A172 (cell line): ENCODE measurements around the gene FARP2. TPM values are rescaled to one million over a fixed set of nuclear protein-coding genes. Genes with fewer than 3 reads are reported as not detected.

Experiments used
- DNase-seq: peaks from one replicate; pipeline ENCODE4 v3.0.0-alpha.2; 2015; ENCODE audit warnings: low spot score
- total RNA-seq: library from RNA; depleted of rRNA; stranded (reverse); fragments of >200 nt; shearing (Covaris generic); gene quantifications from 2 replicates; pipeline ENCODE4 v1.2.3, GENCODE V29; 2014

The FARP2 gene
- total RNA-seq, 1 experiment from 2014 or later = 47.3 TPM

DNA sequence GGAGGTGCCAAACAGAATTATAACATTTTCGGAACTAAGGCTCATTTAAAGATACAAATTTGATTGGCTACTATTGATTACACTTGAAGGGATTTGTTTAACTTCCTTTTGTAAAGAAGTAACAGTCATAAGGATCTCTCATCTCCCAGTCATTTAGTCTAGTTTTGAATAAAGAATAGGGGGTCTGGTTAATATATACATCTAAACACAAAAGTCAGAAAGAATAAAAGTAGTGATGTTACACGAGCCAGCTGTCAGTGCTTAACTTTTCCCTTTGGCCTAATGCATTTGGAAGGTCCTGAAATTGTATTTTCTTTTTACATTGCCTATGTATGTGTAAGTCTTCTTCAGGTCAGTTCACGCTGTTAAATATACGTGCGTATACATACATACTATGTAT is 32.3 kb upstream of the FARP2 start:
- DNase-seq = no peak

DNA sequence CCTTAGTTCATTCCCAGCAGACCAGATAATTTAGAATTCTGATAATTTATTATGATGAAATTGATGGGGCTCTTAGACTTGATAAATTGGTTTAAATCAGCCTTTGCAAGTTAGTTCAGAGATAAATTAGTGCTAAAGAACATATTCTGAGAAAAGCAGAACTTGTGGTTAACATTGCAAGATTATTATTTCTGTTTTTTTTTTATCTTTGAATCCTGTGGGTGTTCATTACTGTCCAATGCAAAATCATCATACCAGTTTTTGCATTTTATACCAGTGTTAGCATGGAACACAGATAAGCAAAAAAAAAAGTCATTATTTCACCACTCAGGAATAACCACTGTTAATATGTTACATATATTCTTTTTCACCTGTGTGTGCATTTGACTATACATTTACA is 31.3 kb upstream of the FARP2 start:
- no peak for DNase-seq

DNA sequence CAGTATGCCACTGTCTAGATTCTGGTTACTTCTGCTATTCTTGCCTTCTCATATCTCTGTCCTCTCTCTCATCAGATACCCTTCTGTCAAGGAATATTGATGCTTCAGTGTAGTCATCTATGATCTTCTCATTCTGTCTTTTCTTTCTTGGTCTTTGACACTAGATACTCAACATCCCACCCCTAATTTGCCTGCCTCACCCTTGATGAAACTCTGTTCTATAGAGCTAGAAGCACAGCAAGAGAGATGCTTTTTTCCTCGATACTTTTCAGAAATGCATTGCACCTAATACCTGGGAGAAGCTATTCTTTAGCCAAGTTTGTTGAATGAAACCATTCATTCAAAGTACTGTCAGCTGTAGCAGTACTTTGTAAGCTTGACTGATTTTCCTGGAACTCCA is 30.8 kb upstream of the FARP2 start:
- DNase-seq = no peak

DNA sequence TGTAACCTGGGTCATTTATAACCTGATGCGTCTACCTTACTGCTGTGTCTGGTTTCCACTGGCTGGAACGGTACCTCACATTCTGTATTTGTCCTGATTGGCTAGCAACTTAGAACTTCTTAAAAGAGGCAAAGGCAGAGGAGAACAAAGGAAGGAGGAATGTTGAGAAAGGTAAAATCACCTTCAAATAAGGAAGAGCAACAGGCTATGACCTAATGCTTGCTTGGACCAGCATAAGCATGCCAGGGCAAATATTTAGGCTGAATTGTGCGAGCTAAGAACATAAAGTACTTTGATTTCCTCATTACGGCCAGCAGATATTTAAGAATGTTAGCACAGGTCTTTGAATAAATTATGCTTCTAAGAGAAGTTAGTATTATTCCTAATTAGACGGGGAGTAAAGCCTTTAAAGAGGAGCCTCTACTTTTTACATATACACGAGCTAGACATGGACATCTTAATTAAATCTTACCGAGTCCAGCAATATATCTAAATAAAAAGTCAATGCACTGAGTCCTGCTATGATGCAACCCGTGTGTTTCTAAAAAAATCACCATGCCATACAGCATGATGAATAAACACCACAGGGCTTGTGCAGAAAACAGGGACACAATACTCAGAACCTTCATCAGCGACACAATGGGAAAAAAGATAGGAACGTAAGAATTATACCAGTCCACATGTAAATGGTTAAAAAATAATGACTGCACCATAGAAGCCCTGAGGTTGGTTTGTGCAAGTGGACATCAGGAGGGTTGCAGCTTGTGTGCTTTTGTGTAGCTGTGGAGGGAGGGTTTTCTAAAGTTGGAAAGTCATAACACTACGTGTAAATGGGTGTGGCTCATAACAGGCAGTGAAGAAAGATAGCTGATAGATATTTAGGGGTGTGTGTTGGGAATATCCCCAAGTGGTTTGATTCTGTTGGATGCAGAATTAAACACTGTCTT is 26.1 kb upstream of the FARP2 start:
- no peak for DNase-seq

DNA sequence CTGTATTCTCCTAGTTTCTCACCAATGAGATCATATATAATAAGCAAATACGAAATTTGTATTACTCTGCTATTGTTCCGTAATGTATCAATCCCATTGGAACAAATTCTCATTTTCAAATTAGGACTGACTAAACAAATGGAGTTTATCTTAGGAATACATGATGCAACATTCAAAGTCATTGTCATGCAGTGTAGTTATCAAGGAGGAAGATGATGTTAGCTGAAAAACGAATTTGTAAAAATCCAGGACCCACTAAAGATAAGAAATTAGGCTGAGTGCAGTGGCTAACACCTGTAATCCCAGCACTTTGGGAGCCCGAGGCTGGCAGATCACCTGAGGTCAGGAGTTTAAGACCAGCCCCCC is 25.5 kb upstream of the FARP2 start:
- DNase-seq = no peak

DNA sequence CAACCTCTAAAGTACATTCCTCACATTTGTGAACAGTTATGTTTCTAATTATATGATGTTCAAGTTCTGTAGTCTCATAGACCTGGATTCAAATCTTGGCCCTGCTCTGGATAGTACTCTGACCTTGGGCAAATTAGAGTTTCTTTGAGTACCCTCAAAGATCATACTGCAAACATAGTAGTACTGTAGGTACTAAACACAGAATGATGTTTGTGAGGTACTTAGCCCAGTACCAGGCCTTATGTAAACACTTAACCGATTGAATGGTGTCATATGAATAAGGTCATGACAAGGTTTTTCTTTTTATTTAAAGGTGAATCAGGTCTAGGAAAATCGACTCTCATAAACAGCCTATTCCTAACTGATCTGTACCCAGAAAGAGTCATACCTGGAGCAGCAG is 21.3 kb upstream of the FARP2 start:
- no peak for DNase-seq

DNA sequence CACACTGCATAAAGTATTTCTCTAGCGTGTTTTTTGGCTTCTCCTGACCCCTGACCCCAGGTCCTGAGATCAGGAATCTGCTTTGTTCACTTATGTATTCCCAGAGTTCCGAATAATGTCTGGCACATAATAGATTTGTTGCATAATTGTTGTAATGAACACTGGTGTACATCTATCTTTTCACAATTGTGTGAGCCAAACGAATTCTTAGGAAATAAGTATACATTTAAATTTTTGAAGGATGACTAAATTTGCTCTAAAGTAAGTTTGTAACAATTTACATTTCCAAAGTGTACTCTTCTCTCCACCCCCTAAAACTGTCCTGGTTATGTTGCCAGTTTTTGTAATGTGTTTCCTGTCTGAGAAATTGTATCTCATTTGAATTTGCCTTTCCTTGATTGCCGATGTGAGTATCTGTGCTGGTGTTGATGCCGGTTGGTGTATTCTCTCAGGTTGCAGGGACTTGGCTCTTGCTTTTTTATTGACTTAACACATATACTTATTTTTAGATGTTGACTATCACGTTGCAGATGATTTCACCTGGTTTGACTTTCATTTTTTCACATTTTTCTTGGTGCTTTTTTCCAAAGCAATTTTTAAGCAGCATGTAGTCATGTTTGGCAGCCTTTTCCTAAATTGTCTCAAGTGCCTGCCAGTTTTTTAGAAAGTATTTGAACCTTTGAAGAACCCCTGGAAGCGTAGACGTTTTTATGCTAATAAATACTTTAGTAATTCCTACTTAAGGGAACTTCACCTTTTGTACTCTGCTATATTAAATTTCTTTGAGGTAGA is 16.1 kb upstream of the FARP2 start:
- no peak for DNase-seq

DNA sequence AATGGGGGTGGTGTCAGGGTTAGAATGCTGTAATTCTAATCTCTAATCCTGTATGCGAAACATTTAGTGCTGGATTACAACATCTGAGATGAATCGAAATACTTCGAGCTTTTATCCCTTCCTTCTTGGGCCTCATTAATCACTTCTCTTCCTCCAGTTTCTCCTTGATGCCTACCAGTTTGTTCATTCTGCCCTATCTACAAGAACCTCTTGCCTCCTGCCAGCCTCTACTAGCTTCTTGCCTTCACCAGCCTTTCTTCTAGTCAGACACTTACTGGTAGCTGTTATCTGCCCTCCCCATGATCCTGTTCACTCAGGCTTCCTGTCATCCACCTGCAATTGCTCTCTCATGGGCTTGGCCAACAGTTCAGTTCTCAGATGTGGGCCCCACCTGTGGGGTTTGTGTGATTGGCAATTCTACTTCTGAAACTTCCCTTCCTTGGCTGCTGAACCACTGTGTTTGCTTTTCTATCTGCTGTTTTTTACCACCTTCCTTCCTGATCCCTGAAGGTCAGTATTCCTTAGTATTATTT is 15.4 kb upstream of the FARP2 start:
- DNase-seq = no peak

DNA sequence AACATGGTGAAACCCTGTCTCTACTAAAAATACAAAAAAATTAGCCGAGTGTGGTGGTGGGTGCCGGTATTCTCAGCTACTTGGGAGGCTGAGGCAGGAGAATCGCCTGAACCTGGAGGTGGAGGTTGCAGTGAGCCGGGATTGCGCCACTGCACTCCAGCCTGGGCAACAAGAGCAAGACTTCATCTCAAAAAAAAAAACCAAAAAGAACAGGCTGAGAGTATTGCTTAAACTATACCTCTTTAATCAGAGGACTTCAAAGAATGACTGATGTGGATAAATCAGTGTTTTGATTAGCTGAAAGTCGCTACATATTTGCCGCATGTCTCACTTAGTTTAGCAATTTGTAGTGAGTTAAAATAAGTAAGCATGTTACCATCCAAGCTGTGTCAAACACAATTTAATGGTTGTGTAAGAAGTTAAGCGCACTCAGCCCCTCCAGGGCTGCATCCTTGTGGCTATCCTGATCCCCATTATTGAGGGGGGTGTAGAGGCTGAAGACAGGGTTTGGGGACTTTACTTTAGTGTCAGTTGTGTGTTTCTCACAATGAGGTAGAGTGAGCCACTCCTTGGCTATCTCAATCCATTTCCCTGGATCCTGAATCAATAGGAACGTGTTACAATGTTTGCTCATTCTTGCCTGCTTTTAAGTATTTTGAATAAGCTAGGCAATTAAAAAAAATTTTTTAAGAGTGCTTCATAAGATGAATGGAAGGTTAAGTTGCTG is 11.0 kb upstream of the FARP2 start:
- no peak for DNase-seq

DNA sequence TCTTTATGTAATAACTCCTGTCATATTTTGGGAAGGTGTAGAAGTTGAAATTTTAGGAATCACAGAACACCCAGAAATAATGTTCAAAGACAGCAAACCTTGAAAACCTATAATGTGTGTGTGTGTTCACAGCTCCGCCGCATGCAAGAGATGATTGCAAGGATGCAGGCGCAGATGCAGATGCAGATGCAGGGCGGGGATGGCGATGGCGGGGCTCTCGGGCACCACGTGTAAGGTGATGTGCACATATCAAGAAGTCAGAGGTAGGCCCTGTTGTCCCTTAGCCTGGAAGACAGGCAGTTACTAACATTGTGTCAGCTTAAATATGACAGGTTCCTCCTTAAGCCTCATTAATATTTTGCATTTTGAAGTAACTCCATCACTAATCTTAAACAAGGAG is 6.1 kb upstream of the FARP2 start:
- DNase-seq = no peak

DNA sequence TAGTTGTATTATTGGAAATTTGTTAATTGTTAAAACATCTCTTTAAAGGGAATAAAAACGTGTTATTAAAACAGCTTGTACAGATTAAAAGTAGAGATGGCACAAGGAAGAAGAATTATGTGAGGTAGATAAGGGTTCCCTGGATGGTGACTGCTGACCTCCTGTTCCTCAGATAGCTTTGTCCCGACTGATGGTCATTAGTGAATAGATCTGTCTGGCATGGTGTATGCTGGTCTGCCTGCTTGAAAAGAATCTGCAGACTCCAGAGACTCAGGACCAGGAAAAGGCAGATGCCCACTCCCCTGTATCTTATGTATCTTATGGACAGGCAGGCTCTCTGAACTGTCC is 5.6 kb upstream of the FARP2 start:
- DNase-seq = no peak

DNA sequence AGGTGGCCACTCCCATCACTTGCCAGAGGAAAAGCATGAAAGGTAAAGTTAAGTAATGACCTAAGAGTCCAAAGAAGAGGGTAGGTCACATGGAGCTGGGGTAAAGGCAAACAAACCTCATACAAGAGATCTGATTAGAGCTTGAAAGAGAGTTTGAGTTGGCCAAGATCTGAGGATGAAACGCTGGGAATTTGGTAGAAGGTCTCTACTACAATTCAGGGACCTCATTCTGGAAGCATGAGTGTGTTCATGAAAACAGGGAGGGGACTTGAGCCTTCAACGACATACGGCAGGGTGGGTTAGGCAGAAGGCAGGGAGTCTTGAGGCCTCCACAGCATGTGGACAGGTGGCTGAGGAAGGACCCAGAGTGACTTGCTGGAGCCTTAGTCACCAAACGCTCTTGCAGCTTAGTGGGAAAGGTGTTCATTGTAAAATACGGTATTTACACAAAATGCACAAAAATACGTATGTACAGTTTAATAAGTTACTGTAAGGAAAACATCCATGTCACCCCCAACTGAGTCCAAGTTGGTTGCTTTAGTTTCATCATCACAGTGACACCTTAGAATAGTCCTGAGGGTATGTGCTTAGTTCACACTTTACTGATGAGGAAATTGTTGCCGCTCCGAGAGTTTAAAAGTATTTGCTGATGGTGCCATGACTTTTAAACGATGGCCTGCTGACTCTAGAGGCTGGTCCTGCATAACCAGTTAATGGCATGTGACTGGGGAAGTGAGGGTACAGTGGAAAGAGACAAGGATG is 5.0 kb upstream of the FARP2 start:
- no peak for DNase-seq

DNA sequence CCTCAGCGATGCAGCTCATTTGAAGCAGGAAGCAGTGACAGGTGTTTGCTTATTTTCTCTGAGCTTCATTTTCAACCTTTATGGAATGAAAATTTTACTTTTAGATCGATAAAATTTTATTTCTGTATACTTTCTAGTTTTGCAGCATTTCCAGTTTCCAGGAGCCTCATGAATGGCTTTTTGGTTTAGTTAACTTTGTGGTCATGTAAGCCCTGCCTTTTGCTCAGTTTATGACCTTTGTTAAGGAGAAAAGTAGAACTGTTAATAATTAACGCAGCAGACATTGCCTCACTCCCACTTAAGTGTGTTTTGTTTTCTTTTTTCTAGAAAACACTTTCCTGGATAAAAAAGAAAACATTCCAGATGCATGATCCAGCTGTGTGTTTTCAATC is 4.4 kb upstream of the FARP2 start:
- no peak for DNase-seq

DNA sequence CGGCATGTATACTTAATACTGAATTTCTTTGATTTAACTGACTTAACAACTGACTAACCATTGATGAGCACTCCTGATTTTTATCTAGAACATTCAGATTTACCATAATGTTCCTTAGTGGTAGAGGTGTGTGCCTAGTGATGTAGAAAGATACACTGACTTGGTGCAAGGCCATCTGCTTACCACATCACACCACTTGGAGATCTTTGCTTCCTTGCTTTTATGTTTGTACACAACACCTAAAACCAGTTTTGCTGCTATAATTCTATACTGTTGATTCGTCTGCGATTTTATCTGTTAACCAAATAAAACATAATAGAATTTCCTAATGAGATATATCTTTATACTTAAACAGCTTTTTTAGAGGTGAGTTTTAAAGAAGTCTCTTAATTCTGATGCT is 3.9 kb upstream of the FARP2 start:
- no peak for DNase-seq

DNA sequence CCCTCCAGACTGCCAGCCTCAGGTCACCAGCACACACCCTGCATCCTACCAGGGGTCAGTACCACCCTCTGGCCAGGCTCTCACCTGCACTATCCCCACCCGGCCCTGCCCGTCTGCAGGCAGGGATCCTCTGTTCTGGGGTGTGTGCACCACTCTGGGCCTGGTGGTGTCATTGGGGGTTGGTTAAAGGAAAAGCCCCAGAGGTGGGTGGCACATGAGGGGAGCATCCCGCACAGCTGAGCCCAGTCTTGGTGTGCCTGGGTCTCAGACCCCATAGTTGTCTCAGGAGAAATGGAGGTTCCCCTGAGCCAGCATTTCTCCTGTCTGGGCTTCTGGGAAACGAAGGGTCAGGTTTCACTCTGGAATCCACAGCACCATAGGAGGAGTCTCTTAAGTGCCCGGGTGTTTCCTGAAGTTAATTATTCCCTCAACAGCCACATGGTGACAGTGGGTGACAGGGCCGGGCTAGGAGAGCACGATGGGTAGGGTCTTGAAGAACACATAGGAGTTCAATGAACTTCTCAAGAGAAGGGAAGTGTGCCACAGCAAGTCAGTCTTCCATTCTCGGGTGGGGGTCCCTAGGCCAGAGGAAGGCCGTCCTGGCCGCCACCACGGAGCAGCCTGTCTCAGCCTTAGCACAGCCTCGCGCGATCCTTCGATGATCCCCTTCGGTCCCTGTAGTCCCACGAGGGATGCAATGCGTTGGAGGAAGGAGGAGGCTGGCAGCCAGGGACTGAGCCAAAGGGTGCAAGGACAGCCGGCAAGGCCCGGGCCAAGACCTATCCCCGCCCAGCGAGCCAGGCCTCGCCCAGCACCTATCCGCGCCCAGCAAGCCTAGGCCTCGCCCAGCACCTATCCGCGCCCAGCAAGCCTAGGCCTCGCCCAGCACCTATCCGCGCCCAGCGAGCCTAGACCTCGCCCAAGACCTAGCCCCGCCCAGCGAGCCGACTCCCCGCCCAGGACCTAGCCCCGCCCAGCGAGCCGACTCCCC is 1.1 kb upstream of the FARP2 start:
- peak; percentile 36 for DNase-seq

DNA sequence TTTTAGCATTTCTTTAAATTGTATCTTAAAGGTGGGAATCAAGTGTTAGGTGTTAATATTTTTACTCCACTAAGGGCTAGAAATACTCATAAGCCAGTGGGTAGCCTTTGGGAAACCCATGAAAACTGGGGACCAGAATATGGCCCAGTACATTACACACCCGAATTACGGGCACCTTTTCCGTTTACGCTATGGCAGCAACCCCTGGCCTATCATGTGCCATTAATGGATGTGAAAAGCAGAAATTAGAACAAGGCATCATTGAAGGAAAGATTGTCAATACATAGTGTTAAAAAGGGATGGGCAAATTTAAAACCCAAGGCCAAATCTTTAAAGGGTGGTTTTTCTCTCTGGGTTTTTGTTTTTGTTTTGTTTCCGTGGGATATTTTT is 781 bp downstream of the FARP2 start:
- DNase-seq = no peak

DNA sequence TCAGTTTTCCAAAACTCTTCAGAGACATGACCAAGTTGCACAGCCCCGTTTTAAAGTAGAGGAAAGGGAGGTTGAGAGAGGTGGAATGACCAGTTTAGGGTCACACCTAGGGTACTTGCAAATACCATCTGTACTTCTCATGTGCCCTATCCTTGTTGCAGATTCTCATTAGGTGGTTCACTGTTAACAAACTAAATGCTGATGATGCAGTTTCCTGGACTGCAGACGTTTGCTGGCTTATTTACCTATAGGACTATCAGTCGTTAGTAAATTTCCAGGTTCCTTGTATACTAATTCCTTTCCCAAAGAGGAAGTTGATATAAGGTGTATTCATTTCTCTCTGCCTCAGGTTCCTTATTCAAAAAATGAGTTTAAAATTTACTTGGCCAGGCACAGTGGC is 1.4 kb downstream of the FARP2 start:
- DNase-seq = no peak

DNA sequence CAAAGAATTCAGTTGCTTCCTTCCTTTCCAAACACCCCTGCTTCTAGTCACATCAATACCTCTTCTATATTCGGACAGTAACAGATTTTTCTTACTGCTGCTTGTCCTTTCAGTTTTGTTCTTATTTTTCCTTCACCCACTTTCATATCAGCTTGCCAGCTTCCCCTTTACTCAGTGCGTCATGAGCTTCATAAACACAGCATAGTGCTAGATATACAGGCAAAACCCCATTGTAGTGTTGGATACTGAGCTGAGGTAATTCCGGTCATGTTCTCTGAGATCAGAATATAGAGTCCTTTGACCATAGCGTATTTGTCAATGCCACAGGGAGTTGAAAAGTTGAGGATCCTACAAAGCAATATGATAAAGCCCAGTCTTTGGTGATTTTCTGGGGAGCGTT is 2.4 kb downstream of the FARP2 start:
- DNase-seq = no peak

DNA sequence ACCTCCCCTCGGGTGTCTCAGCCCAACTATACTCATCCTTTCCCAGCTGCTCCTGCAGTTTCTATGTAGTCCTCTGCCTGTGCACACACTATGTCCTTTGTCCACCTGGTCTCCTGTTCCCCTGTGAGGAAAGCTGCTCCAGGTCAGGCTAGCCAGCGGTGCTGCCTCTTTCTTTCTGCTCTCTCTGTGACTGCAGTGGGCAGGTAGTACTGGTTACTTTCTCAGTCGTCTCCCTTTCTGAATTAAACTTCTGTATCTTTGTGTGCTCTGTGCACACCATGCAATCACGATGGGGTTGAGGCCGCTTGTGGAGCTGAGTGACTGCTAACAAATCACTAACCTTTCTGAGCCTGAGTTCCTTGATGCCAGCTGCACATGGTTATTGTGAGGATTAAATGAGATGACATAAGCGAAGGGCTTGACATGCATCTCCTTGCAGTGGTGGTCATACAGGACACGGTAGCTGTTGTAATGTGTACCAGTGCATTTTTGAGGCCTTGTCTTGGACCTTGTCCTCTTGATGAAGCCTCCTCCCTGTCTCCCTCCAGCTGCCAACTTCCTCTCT is 3.5 kb downstream of the FARP2 start:
- DNase-seq = no peak

DNA sequence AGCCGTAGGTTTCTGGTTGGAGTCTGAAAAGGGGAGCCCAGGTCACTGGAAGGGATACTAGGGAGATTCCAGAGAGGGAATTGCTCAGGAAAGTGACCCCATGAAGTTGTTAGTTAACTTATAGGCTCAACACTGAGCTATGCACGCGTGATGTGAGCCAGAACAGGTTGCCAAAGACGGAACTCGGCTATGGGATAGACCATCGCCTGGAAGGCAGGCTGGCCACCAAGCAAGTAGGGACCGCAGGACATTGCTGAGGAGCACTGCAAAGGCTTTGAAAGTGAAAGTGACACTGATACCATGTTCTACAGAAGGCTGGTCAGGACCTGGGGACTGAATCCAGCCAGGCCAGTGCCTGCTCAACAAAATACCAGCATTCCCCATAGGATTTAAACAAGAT is 7.3 kb downstream of the FARP2 start:
- DNase-seq = no peak
